Effector memory CD8-positive, alpha-beta T cell (primary cell): ENCODE data around the gene SH2D4B.

Experiments
- ATAC-seq: fragments of 150-1000 bp; cut with Tn5 transposase; replicated peaks from 2 replicates; pipeline ENCODE4 v1.10.0; 2021; ENCODE audit warnings: mild to moderate bottlenecking, moderate library complexity
- DNase-seq, 3 experiments: peaks; one replicate each; pipeline ENCODE4 v3.0.0; 2021
- H3K27ac Mint-ChIP-seq, 2 donors: one replicate each; pipeline ENCODE4 v1.8.0; 2022; ENCODE audit warnings: mild to moderate bottlenecking in 2 of 2, mixed read lengths in 2 of 2, moderate library complexity in 2 of 2
- H3K27me3 Mint-ChIP-seq, 2 donors: one replicate each; pipeline ENCODE4 v1.8.0; 2022; ENCODE audit warnings: mixed read lengths in 2 of 2
- H3K36me3 Mint-ChIP-seq: one replicate; pipeline ENCODE4 v1.8.0; 2022; ENCODE audit warnings: mild to moderate bottlenecking, moderate library complexity, mixed read lengths; ENCODE audit not compliant: insufficient read depth
- H3K4me1 Mint-ChIP-seq, 2 donors: one replicate each; pipeline ENCODE4 v1.8.0; 2022; ENCODE audit warnings: low read depth in 2 of 2, mixed read lengths in 2 of 2
- H3K4me3 Mint-ChIP-seq, 2 donors: one replicate each; pipeline ENCODE4 v1.8.0; 2022; ENCODE audit warnings: mild to moderate bottlenecking in 2 of 2, mixed read lengths in 2 of 2, moderate library complexity in 2 of 2
- H3K9me3 Mint-ChIP-seq, 2 donors: one replicate each; pipeline ENCODE4 v1.8.0; 2022; ENCODE audit warnings: mixed read lengths in 2 of 2

The SH2D4B gene

GRCh38 chr10:80583685-80584084 is 46.0 kb downstream of the SH2D4B start:
- Mint-ChIP-seq H3K36me3 (no peaks in the 10 kb centered on the region), H3K9me3 (no peaks in the 10 kb centered on the region), H3K27me3 (peaks cover 9 to 15% of the 10 kb centered on the region in 2 donors), H3K4me1 (no peaks in the 10 kb centered on the region), H3K27ac (no peak overlapping the region), H3K4me3 (no peak overlapping the region)
- no peak for ATAC-seq
- no peak for DNase-seq

- peaks cover 6 to 15% of the 10 kb centered on the region in 2 donors for H3K27me3 Mint-ChIP-seq
- H3K36me3 Mint-ChIP-seq: no peaks in the 10 kb centered on the region
- H3K4me3 Mint-ChIP-seq: no peak overlapping the region
- no peaks in the 10 kb centered on the region for H3K9me3 Mint-ChIP-seq
- DNase-seq (no peak), ATAC-seq (no peak)
- H3K4me1 Mint-ChIP-seq: no peaks in the 10 kb centered on the region
- H3K27ac Mint-ChIP-seq: no peak overlapping the region
Measured at GRCh38 chr10:80585812-80586211, 48.1 kb downstream of the SH2D4B start.

- Mint-ChIP-seq H3K36me3 (no peaks in the 10 kb centered on the region), H3K27ac (no peak overlapping the region), H3K27me3 (peaks cover 0 to 15% of the 10 kb centered on the region in 2 donors), H3K4me3 (no peak overlapping the region), H3K9me3 (no peaks in the 10 kb centered on the region), H3K4me1 (no peaks in the 10 kb centered on the region)
- DNase-seq (no peak), ATAC-seq (no peak)
Measured at GRCh38 chr10:80588546-80588945, 50.8 kb downstream of the SH2D4B start.

- H3K4me3 Mint-ChIP-seq: no peak overlapping the region
- H3K4me1 Mint-ChIP-seq: no peaks in the 10 kb centered on the region
- peaks cover 0 to 15% of the 10 kb centered on the region in 2 donors for H3K27me3 Mint-ChIP-seq
- no peak for DNase-seq
- H3K27ac Mint-ChIP-seq: no peak overlapping the region
- no peaks in the 10 kb centered on the region for H3K9me3 Mint-ChIP-seq
- no peaks in the 10 kb centered on the region for H3K36me3 Mint-ChIP-seq
- ATAC-seq: no peak
Measured at GRCh38 chr10:80589726-80590373, 52.1 kb downstream of the SH2D4B start.

GRCh38 chr10:80590585-80591125 is 53.0 kb downstream of the SH2D4B start:
- ATAC-seq (no peak), DNase-seq (no peak)
- Mint-ChIP-seq H3K36me3 (no peaks in the 10 kb centered on the region), H3K27me3 (peaks cover 0 to 19% of the 10 kb centered on the region in 2 donors), H3K4me1 (no peaks in the 10 kb centered on the region), H3K27ac (no peak overlapping the region), H3K9me3 (no peaks in the 10 kb centered on the region), H3K4me3 (no peak overlapping the region)

GRCh38 chr10:80596391-80597257 is 58.9 kb downstream of the SH2D4B start:
- H3K9me3 Mint-ChIP-seq: no peaks in the 10 kb centered on the region
- H3K27ac Mint-ChIP-seq: no peak overlapping the region
- peak; percentile 56 for ATAC-seq

GRCh38 chr10:80598084-80598798 is 60.5 kb downstream of the SH2D4B start:
- DNase-seq (no peak), ATAC-seq (no peak)
- no peaks in the 10 kb centered on the region for H3K9me3 Mint-ChIP-seq
- no peaks in the 10 kb centered on the region for H3K4me1 Mint-ChIP-seq
- no peaks in the 10 kb centered on the region for H3K36me3 Mint-ChIP-seq
- H3K27ac Mint-ChIP-seq: no peak overlapping the region
- H3K4me3 Mint-ChIP-seq: no peak overlapping the region
- peaks cover 0 to 7% of the 10 kb centered on the region in 2 donors for H3K27me3 Mint-ChIP-seq

More at GRCh38 chr10:80596391-80597257, 58.9 kb downstream of the SH2D4B start:
- Mint-ChIP-seq H3K36me3 (no peaks in the 10 kb centered on the region), H3K4me3 (no peak overlapping the region), H3K27me3 (peaks cover 0 to 7% of the 10 kb centered on the region in 2 donors), H3K4me1 (no peaks in the 10 kb centered on the region)
- peak; percentile 13 to 24 (median 24) for DNase-seq

- H3K9me3 Mint-ChIP-seq: no peaks in the 10 kb centered on the region
- H3K36me3 Mint-ChIP-seq: no peaks in the 10 kb centered on the region
- ATAC-seq (no peak), DNase-seq (no peak)
- H3K4me1 Mint-ChIP-seq: no peaks in the 10 kb centered on the region
- no peak overlapping the region for H3K4me3 Mint-ChIP-seq
- H3K27me3 Mint-ChIP-seq: peaks cover 0 to 8% of the 10 kb centered on the region in 2 donors
- H3K27ac Mint-ChIP-seq: no peak overlapping the region
Measured at GRCh38 chr10:80598951-80599350, 61.2 kb downstream of the SH2D4B start.

- Mint-ChIP-seq H3K36me3 (no peaks in the 10 kb centered on the region), H3K27ac (no peak overlapping the region), H3K4me3 (no peak overlapping the region), H3K27me3 (peaks cover 0 to 12% of the 10 kb centered on the region in 2 donors), H3K9me3 (no peaks in the 10 kb centered on the region), H3K4me1 (no peaks in the 10 kb centered on the region)
- ATAC-seq (peak; percentile 56), DNase-seq (peak in 2 of 3 experiments; percentile 4 to 11)
Measured at GRCh38 chr10:80599424-80599847, 61.7 kb downstream of the SH2D4B start.

GRCh38 chr10:80600256-80600655 is 62.6 kb downstream of the SH2D4B start:
- no peak for ATAC-seq
- Mint-ChIP-seq H3K4me1 (no peaks in the 10 kb centered on the region), H3K36me3 (no peaks in the 10 kb centered on the region), H3K4me3 (no peak overlapping the region), H3K27ac (no peak overlapping the region), H3K27me3 (peaks cover 0 to 12% of the 10 kb centered on the region in 2 donors), H3K9me3 (no peaks in the 10 kb centered on the region)
- no peak for DNase-seq

- ATAC-seq (no peak), DNase-seq (no peak)
- Mint-ChIP-seq H3K9me3 (no peaks in the 10 kb centered on the region), H3K4me3 (no peak overlapping the region), H3K4me1 (no peaks in the 10 kb centered on the region), H3K27ac (no peak overlapping the region), H3K36me3 (no peaks in the 10 kb centered on the region), H3K27me3 (peaks cover 0 to 7% of the 10 kb centered on the region in 2 donors)
Measured at GRCh38 chr10:80602881-80603280, 65.2 kb downstream of the SH2D4B start.

- no peaks in the 10 kb centered on the region for H3K36me3 Mint-ChIP-seq
- peaks cover 0 to 13% of the 10 kb centered on the region in 2 donors for H3K27me3 Mint-ChIP-seq
- no peaks in the 10 kb centered on the region for H3K4me1 Mint-ChIP-seq
- no peak for DNase-seq
- H3K4me3 Mint-ChIP-seq: no peak overlapping the region
- H3K27ac Mint-ChIP-seq: no peak overlapping the region
- H3K9me3 Mint-ChIP-seq: no peaks in the 10 kb centered on the region
- no peak for ATAC-seq
Measured at GRCh38 chr10:80603516-80603915, 65.8 kb downstream of the SH2D4B start.

- H3K4me1 Mint-ChIP-seq: peaks cover 0 to 2% of the 10 kb centered on the region in 2 donors
- peaks cover 9 to 19% of the 10 kb centered on the region in 2 donors for H3K27me3 Mint-ChIP-seq
- peaks cover 0 to 1% of the 10 kb centered on the region in 2 donors for H3K9me3 Mint-ChIP-seq
- H3K4me3 Mint-ChIP-seq: no peak overlapping the region
- ATAC-seq: no peak
- peaks cover 2% of the 10 kb centered on the region for H3K36me3 Mint-ChIP-seq
- DNase-seq: no peak
- H3K27ac Mint-ChIP-seq: no peak overlapping the region
Measured at GRCh38 chr10:80608706-80609105, 71.0 kb downstream of the SH2D4B start.
